Natural killer cell (primary cell): Measurements from ENCODE around the gene FHIT. TPM values are rescaled to one million over a fixed set of nuclear protein-coding genes. Genes with fewer than 3 reads are reported as not detected.

ENCODE experiments used
- ATAC-seq, 3 donors: fragments of 150-1000 bp in 2 of 3; fragments of 200-7000 bp in 1 of 3; cut with Tn5 transposase; 1 replicate in 1 of 3; 2 replicates in 2 of 3; pipeline ENCODE4 v1.10.0; 2021; ENCODE audit warnings: mild to moderate bottlenecking in 2 of 3, moderate library complexity in 2 of 3
- DNase-seq, 2 donors: peaks; one replicate each; pipeline versions ENCODE4 v3.0.0 to v3.0.0-alpha.2; 2013 to 2021; ENCODE audit warnings: mixed read lengths in 1 of 2
- H3K27ac ChIP-seq: one replicate; pipeline ENCODE4 v1.5.1; 2013; ENCODE audit warnings: mild to moderate bottlenecking, low read length
- H3K27me3 ChIP-seq: one replicate; pipeline ENCODE4 v1.6.1; 2013; ENCODE audit warnings: low read length; ENCODE audit not compliant: control insufficient read depth, insufficient read depth
- H3K36me3 ChIP-seq: one replicate; pipeline ENCODE4 v1.6.1; 2013; ENCODE audit warnings: low read length; ENCODE audit not compliant: control insufficient read depth, insufficient read depth
- H3K4me1 ChIP-seq: one replicate; pipeline ENCODE4 v1.6.1; 2013; ENCODE audit warnings: low read length; ENCODE audit not compliant: control insufficient read depth, insufficient read depth
- H3K4me3 ChIP-seq: one replicate; pipeline ENCODE4 v1.5.1; 2013; ENCODE audit warnings: low read length
- H3K9me3 ChIP-seq: one replicate; pipeline ENCODE4 v1.6.1; 2013; ENCODE audit warnings: low read length; ENCODE audit not compliant: control insufficient read depth, insufficient read depth
- H3K27ac Mint-ChIP-seq, 2 donors: one replicate each; pipeline ENCODE4 v1.8.0; 2022; ENCODE audit warnings: mild to moderate bottlenecking in 2 of 2, mixed read lengths in 2 of 2, moderate library complexity in 1 of 2
- H3K27me3 Mint-ChIP-seq, 2 donors: one replicate each; pipeline ENCODE4 v1.8.0; 2022; ENCODE audit warnings: low read depth in 2 of 2, mixed read lengths in 2 of 2
- H3K36me3 Mint-ChIP-seq: one replicate; pipeline ENCODE4 v1.8.0; 2022; ENCODE audit warnings: mixed read lengths
- H3K4me1 Mint-ChIP-seq, 2 donors: one replicate each; pipeline ENCODE4 v1.8.0; 2022; ENCODE audit warnings: mixed read lengths in 2 of 2
- H3K4me3 Mint-ChIP-seq: one replicate; pipeline ENCODE4 v1.8.0; 2022; ENCODE audit warnings: mild to moderate bottlenecking, moderate library complexity, mixed read lengths
- H3K9me3 Mint-ChIP-seq, 2 donors: one replicate each; pipeline ENCODE4 v1.8.0; 2022; ENCODE audit warnings: mixed read lengths in 2 of 2
- CTCF ChIP-seq: fragments of 200-600 bp; IDR thresholded peaks from one replicate; pipeline ENCODE4 v1.8.0; 2022; ENCODE audit warnings: antibody characterized with exemption
- WGBS: methylation state at CpG from one replicate; pipeline ENCODE4 v1.1.7; 2013; ENCODE audit warnings: missing lambda C conversion rate; ENCODE audit not compliant: insufficient coverage; 5-methylcytosine and 5-hydroxymethylcytosine counted together
- intact Hi-C: fragments of 100-400 bp; cut with micrococcal nuclease; formaldehyde crosslinking; loops from one replicate; pipeline ENCODE4 v1.14.2; 2022
- total RNA-seq, 4 donors: library from RNA; stranded (reverse); fragments of 120-200 nt in 1 of 4; gene quantifications; one replicate each; pipeline versions ENCODE4 v1.2.3 to v1.2.4, GENCODE V29; 2013 to 2022

Gene FHIT
- total RNA-seq, 3 donors from 2014 or later (not counting 1 experiment from before 2014, with no cell fraction given) = 2.7 to 6.1 (median 3.3) TPM

- Mint-ChIP-seq H3K27ac (no peak overlapping the region), H3K4me1 (no peaks in the 10 kb centered on the region), H3K4me3 (no peak overlapping the region), H3K36me3 (no peaks in the 10 kb centered on the region), H3K9me3 (no peaks in the 10 kb centered on the region), H3K27me3 (no peaks in the 10 kb centered on the region)
- Histone ChIP-seq H3K36me3 (no peaks in the 10 kb centered on the region), H3K27ac (no peak overlapping the region), H3K4me3 (no peak overlapping the region), H3K27me3 (no peaks in the 10 kb centered on the region), H3K9me3 (no peaks in the 10 kb centered on the region), H3K4me1 (no peaks in the 10 kb centered on the region)
- no peak for TF ChIP-seq CTCF
- intact Hi-C loops = no loop called here
- WGBS = 90% methylated on average over 8 of the region's 8 CpGs
- DNase-seq (no peak), ATAC-seq (no peak)
Observed at GRCh38 chr3:60514866-60515265, 736.4 kb downstream of the FHIT start.

GRCh38 chr3:60514085-60514649 is 737.1 kb downstream of the FHIT start:
- Histone ChIP-seq H3K36me3 (no peaks in the 10 kb centered on the region), H3K4me3 (no peak overlapping the region), H3K27ac (no peak overlapping the region), H3K4me1 (no peaks in the 10 kb centered on the region), H3K9me3 (no peaks in the 10 kb centered on the region), H3K27me3 (no peaks in the 10 kb centered on the region)
- intact Hi-C loops = no loop called here
- ATAC-seq (no peak), DNase-seq (no peak)
- H3K4me1 Mint-ChIP-seq = no peaks in the 10 kb centered on the region
- no peak overlapping the region for H3K27ac Mint-ChIP-seq
- H3K27me3 Mint-ChIP-seq = no peaks in the 10 kb centered on the region
- WGBS = 89% methylated on average over 8 of the region's 9 CpGs
- H3K36me3 Mint-ChIP-seq = no peaks in the 10 kb centered on the region
- no peaks in the 10 kb centered on the region for H3K9me3 Mint-ChIP-seq
- H3K4me3 Mint-ChIP-seq = no peak overlapping the region
- TF ChIP-seq CTCF = no peak

- H3K36me3 Mint-ChIP-seq = no peaks in the 10 kb centered on the region
- Histone ChIP-seq H3K4me1 (no peaks in the 10 kb centered on the region), H3K9me3 (no peaks in the 10 kb centered on the region), H3K27ac (no peak overlapping the region), H3K4me3 (no peak overlapping the region), H3K27me3 (no peaks in the 10 kb centered on the region), H3K36me3 (no peaks in the 10 kb centered on the region)
- no peak for TF ChIP-seq CTCF
- DNase-seq = no peak
- no peaks in the 10 kb centered on the region for H3K9me3 Mint-ChIP-seq
- H3K27ac Mint-ChIP-seq = no peak overlapping the region
- no peak for ATAC-seq
- intact Hi-C loops = no loop called here
- H3K4me3 Mint-ChIP-seq = no peak overlapping the region
- no peaks in the 10 kb centered on the region for H3K4me1 Mint-ChIP-seq
- H3K27me3 Mint-ChIP-seq = no peaks in the 10 kb centered on the region
Observed at GRCh38 chr3:60513241-60513640, 738.0 kb downstream of the FHIT start.

- H3K36me3 Mint-ChIP-seq = no peaks in the 10 kb centered on the region
- no peaks in the 10 kb centered on the region for H3K4me1 Mint-ChIP-seq
- intact Hi-C loops = no loop called here
- no peak overlapping the region for H3K27ac Mint-ChIP-seq
- no peak for TF ChIP-seq CTCF
- Histone ChIP-seq H3K27ac (no peak overlapping the region), H3K4me1 (no peaks in the 10 kb centered on the region), H3K36me3 (no peaks in the 10 kb centered on the region), H3K9me3 (no peaks in the 10 kb centered on the region), H3K27me3 (no peaks in the 10 kb centered on the region), H3K4me3 (no peak overlapping the region)
- DNase-seq (no peak), ATAC-seq (no peak)
- no peaks in the 10 kb centered on the region for H3K27me3 Mint-ChIP-seq
- no peaks in the 10 kb centered on the region for H3K9me3 Mint-ChIP-seq
- no peak overlapping the region for H3K4me3 Mint-ChIP-seq
- 93% methylated on average over 1 of the region's 1 CpG for WGBS
Observed at GRCh38 chr3:60512506-60512905, 738.7 kb downstream of the FHIT start.
